ENCODE measurements around the gene DOCK2.

- TF ChIP-seq CTCF (IDR thresholded peaks at IDR 0.05): no peak
- no peak for TF ChIP-seq POLR2A (IDR thresholded peaks at IDR 0.05)
Measured at GRCh38 chr5:169758886-169759285, 121.8 kb downstream of the DOCK2 start.

All from adrenal gland (tissue), 5 donors.